Osteoblast (primary cell): Measurements from ENCODE around the gene TMEM45A. TPM values are rescaled to one million over a fixed set of nuclear protein-coding genes. Genes with fewer than 3 reads are reported as not detected.

ENCODE experiments used
- DNase-seq: peaks from one replicate; pipeline ENCODE4 v3.0.0; 2011; ENCODE audit warnings: low spot score, mixed read lengths; ENCODE audit not compliant: insufficient read length; ENCODE audit errors: missing footprints
- H2AFZ ChIP-seq: 2 replicates; pipeline ENCODE4 v1.6.0; 2011; ENCODE audit warnings: mild to moderate bottlenecking, low read length
- H3K27ac ChIP-seq: 2 replicates; pipeline ENCODE4 v1.5.1; 2011; ENCODE audit warnings: mild to moderate bottlenecking, low read depth, low read length, moderate library complexity
- H3K27me3 ChIP-seq: 2 replicates; pipeline ENCODE4 v1.6.0; 2012; ENCODE audit warnings: mild to moderate bottlenecking, control low read depth, inconsistent platforms, low read length, moderate library complexity; ENCODE audit not compliant: insufficient read depth
- H3K36me3 ChIP-seq: 2 replicates; pipeline ENCODE4 v1.5.1; 2011; ENCODE audit warnings: mild to moderate bottlenecking, low read length, control low read depth, moderate library complexity; ENCODE audit not compliant: insufficient read depth
- H3K4me1 ChIP-seq: 2 replicates; pipeline ENCODE4 v1.5.1; 2011; ENCODE audit warnings: mild to moderate bottlenecking, low read length, control low read depth, moderate library complexity; ENCODE audit not compliant: insufficient read depth
- H3K4me2 ChIP-seq: 2 replicates; pipeline ENCODE4 v1.6.0; 2011; ENCODE audit warnings: mild to moderate bottlenecking, low read length; ENCODE audit not compliant: insufficient read depth
- H3K4me3 ChIP-seq: fragments of 200-600 bp; sonication (generic); 3 replicates; pipeline ENCODE4 v1.5.1; 2012; ENCODE audit warnings: mild to moderate bottlenecking, low read length, inconsistent platforms; ENCODE audit not compliant: insufficient read depth
- H3K79me2 ChIP-seq: 2 replicates; pipeline ENCODE4 v1.6.0; 2012; ENCODE audit warnings: mild to moderate bottlenecking, low read length, control low read depth, inconsistent platforms; ENCODE audit not compliant: insufficient read depth
- H3K9me3 ChIP-seq: 2 replicates; pipeline ENCODE4 v1.5.1; 2011; ENCODE audit warnings: low read depth, low read length, control low read depth
- H4K20me1 ChIP-seq: 2 replicates; pipeline ENCODE4 v1.6.0; 2012; ENCODE audit warnings: mild to moderate bottlenecking, low read length, control low read depth; ENCODE audit not compliant: insufficient read depth
- CTCF ChIP-seq: IDR thresholded peaks from 2 replicates; pipeline ENCODE4 v1.5.1; 2011; ENCODE audit warnings: mild to moderate bottlenecking, low read depth, low read length, moderate library complexity; ENCODE audit errors: extremely low read depth
- total RNA-seq: library from RNA; depleted of rRNA; stranded (reverse); fragments of >200 nt; gene quantifications from 2 replicates; pipeline ENCODE4 v1.2.3, GENCODE V29; 2012

The TMEM45A gene
- total RNA-seq, 1 donor: 35.5 TPM

DNA sequence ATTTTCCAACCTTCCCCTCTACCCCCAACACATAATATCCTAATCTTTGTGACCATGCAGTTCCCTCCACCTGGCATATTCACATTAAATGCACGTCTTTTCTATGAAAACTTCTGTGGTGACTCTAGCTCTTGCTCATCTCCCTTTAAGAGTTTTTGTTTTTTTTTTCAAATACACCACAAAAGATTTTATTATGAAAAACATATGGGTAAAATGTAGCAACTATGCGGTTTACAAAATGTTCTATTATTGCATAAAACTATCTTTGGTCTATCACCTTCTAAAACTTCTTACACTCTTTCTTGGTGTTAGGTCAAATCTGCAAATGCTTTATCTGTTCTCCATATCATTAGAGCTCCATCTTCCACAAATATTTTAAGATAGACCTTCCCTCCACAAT lies 78.4 kb downstream of the TMEM45A start:
- H3K79me2 ChIP-seq: no peaks in the 10 kb centered on the region
- no peak for TF ChIP-seq CTCF
- no peak overlapping the region for H2AFZ ChIP-seq
- no peaks in the 10 kb centered on the region for H3K27me3 ChIP-seq
- no peak overlapping the region for H3K4me2 ChIP-seq
- no peak for DNase-seq
- no peaks in the 10 kb centered on the region for H3K9me3 ChIP-seq
- H3K4me3 ChIP-seq: no peak overlapping the region
- H3K36me3 ChIP-seq: no peaks in the 10 kb centered on the region
- no peak overlapping the region for H3K27ac ChIP-seq
- no peaks in the 10 kb centered on the region for H3K4me1 ChIP-seq
- H4K20me1 ChIP-seq: no peaks in the 10 kb centered on the region

- Histone ChIP-seq H3K4me2 (no peak overlapping the region), H3K36me3 (no peaks in the 10 kb centered on the region), H3K4me3 (no peak overlapping the region), H4K20me1 (no peaks in the 10 kb centered on the region), H3K79me2 (no peaks in the 10 kb centered on the region), H2AFZ (no peak overlapping the region), H3K27me3 (no peaks in the 10 kb centered on the region), H3K4me1 (no peaks in the 10 kb centered on the region), H3K27ac (no peak overlapping the region), H3K9me3 (no peaks in the 10 kb centered on the region)
- TF ChIP-seq CTCF: no peak
- DNase-seq: no peak
Measured at GRCh38 chr3:100574536-100574935, 82.1 kb downstream of the TMEM45A start.

DNA sequence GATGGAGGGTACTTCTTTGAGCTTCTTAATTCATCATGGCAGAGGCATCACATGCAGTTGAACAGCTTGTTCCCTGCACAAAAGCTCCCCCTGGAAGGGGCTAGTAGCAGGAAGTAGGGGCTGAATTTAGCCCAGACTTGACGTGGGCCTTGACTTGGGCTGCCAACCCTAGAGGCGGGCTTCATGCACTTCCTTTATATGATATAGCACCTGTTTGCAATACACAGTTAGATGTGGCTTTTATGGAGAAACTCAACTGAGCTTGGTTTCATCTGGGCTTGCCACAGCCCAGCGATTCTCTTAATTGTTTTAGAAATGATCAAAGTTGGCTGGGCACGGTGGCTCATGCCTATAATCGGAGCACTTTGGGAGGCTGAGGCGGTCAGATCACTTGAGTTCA lies 83.3 kb downstream of the TMEM45A start:
- no peak overlapping the region for H3K4me2 ChIP-seq
- H3K79me2 ChIP-seq: no peaks in the 10 kb centered on the region
- no peak overlapping the region for H3K4me3 ChIP-seq
- no peaks in the 10 kb centered on the region for H3K27me3 ChIP-seq
- no peaks in the 10 kb centered on the region for H3K36me3 ChIP-seq
- H2AFZ ChIP-seq: no peak overlapping the region
- no peak for TF ChIP-seq CTCF
- H3K27ac ChIP-seq: no peak overlapping the region
- no peaks in the 10 kb centered on the region for H3K4me1 ChIP-seq
- no peak for DNase-seq
- H3K9me3 ChIP-seq: no peaks in the 10 kb centered on the region
- H4K20me1 ChIP-seq: no peaks in the 10 kb centered on the region

DNA sequence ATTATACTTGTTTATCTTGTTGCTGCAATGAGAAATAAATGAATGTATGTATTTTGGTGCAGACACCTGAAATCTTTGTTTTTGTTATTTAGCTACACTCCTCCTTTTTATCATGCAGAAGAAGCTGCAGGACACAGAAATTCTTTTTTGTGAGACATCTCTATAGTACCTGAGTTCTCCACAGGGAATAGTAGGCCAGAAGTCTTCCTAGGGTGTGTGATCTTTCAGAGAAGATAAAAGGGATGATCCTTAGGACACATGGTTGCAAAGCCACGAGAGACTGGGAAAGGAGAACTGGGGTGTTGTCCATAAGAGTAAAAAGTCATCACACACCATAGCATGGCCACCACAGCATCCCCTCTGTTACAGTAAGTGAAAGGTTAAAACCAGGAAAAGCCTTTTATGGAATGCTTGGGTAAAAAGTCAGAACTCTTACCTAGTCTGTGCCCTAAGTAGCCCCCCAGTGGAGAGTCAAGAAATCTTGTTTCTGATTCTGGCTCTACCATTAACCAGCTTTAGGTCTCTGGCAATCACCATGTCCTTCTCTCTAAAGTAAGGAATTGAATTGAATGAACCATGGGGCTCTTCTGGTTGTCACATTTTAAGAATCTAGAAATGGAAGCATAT lies 85.1 kb downstream of the TMEM45A start:
- H3K27ac ChIP-seq: no peak overlapping the region
- no peak for DNase-seq
- TF ChIP-seq CTCF: no peak

More for the DNA sequence above, 85.1 kb downstream of the TMEM45A start:
- Histone ChIP-seq H3K4me1 (peaks cover 13% of the 10 kb centered on the region), H3K27me3 (no peaks in the 10 kb centered on the region), H4K20me1 (no peaks in the 10 kb centered on the region), H2AFZ (no peak overlapping the region), H3K36me3 (no peaks in the 10 kb centered on the region), H3K4me3 (no peak overlapping the region), H3K79me2 (no peaks in the 10 kb centered on the region), H3K9me3 (no peaks in the 10 kb centered on the region), H3K4me2 (no peak overlapping the region)
